ENCODE results near the gene RAB3D.
"Not testable (repeated sequence)": the region's sequence is repeated elsewhere in the genome, so short reads cannot be mapped to it uniquely, and the experiment has no call there.

RAB3D gene

DNA sequence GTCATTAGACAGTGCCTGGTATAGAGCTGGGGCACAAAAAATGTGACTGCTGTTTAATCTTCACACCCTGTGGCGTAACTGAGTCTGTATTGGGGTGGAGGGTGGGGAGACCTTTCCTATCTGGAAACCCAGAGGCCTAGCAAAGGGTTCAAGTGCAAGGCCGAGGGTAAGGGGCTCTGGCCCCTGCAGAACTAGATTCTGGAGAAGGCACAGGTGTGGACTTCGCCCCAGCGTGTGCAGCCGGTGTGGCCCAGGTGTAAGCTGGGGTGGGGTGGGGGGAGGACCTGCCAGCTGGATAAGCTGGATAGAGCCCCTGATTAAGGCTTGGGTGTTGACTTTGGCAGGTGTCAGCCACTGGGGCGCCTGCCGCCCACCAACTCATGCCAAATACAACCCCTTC is 1.3 kb downstream of the RAB3D start:
- Histone ChIP-seq H3K23ac (ENCODE audit: low read depth, low read length, poor library complexity) (no peak overlapping the region), H2BK15ac (ENCODE audit: low read length) (peak overlapping the region; percentile 6), H3K4me1 (ENCODE audit: control insufficient read depth in 2 of 2, insufficient read depth in 1 of 2, low read depth in 1 of 2, low read length in 2 of 2) (peaks cover 2 to 6% of the 10 kb centered on the region in 2 donors), H3K9me3 (replicated peaks in 1 of 2; ENCODE audit: control insufficient read depth in 2 of 2, insufficient read depth in 1 of 2, low read depth in 1 of 2, low read length in 2 of 2) (no peaks in the 10 kb centered on the region), H3K27ac (replicated peaks; ENCODE audit: low read length) (no peak overlapping the region), H4K8ac (ENCODE audit: low read depth, low read length) (no peak overlapping the region), H3K4ac (ENCODE audit: low read length) (no peak overlapping the region), H2AK5ac (ENCODE audit: low read depth, low read length) (no peak overlapping the region), H2BK5ac (ENCODE audit: low read length) (no peak overlapping the region), H3K14ac (ENCODE audit: low read length) (no peak overlapping the region), H2BK12ac (ENCODE audit: low read length) (no peak overlapping the region), H3K9ac (ENCODE audit: low read depth, low read length, poor library complexity) (no peak overlapping the region), H3K4me2 (ENCODE audit: insufficient read depth, low read length, poor library complexity, severe bottlenecking) (no peak overlapping the region), H3K27me3 (ENCODE audit: control insufficient read depth in 3 of 3, insufficient read depth in 3 of 3, low read depth in 1 of 3, low read length in 3 of 3) (peaks cover 0 to 7% (median 0%) of the 10 kb centered on the region in 3 experiments), H3K79me1 (ENCODE audit: low read depth, low read length) (no peaks in the 10 kb centered on the region), H2BK120ac (ENCODE audit: low read depth, low read length) (no peak overlapping the region), H4K91ac (ENCODE audit: low read depth, low read length, poor library complexity) (no peak overlapping the region), H2AFZ (ENCODE audit: low read length) (no peak overlapping the region), H3K4me3 (ENCODE audit: low read length in 2 of 2) (no peak overlapping the region), H3K36me3 (replicated peaks in 1 of 2; ENCODE audit: control insufficient read depth in 2 of 2, insufficient read depth in 2 of 2, low read length in 2 of 2) (peaks cover 6 to 16% of the 10 kb centered on the region in 2 donors), H3K18ac (ENCODE audit: low read length) (no peak overlapping the region)
- no peak for DNase-seq (ENCODE audit: low spot score)
- WGBS, 2 donors (ENCODE audit: extremely low coverage in 2 of 2, insufficient read length in 2 of 2, insufficient replicate concordance in 1 of 2) = no CpG with 5 or more reads among the region's 7 CpGs

- Histone ChIP-seq H3K79me1 (ENCODE audit: low read depth, low read length) (no peaks in the 10 kb centered on the region), H3K27ac (replicated peaks; ENCODE audit: low read length) (no peak overlapping the region), H3K4me2 (ENCODE audit: insufficient read depth, low read length, poor library complexity, severe bottlenecking) (no peak overlapping the region), H3K18ac (ENCODE audit: low read length) (no peak overlapping the region), H3K27me3 (ENCODE audit: control insufficient read depth in 3 of 3, insufficient read depth in 3 of 3, low read depth in 1 of 3, low read length in 3 of 3) (peaks cover 0 to 7% (median 0%) of the 10 kb centered on the region in 3 experiments), H3K4me1 (ENCODE audit: control insufficient read depth in 2 of 2, insufficient read depth in 1 of 2, low read depth in 1 of 2, low read length in 2 of 2) (peaks cover 2 to 6% of the 10 kb centered on the region in 2 donors), H3K9ac (ENCODE audit: low read depth, low read length, poor library complexity) (no peak overlapping the region), H2BK15ac (ENCODE audit: low read length) (no peak overlapping the region), H2BK5ac (ENCODE audit: low read length) (no peak overlapping the region), H3K9me3 (replicated peaks in 1 of 2; ENCODE audit: control insufficient read depth in 2 of 2, insufficient read depth in 1 of 2, low read depth in 1 of 2, low read length in 2 of 2) (no peaks in the 10 kb centered on the region), H4K8ac (ENCODE audit: low read depth, low read length) (no peak overlapping the region), H2AFZ (ENCODE audit: low read length) (no peak overlapping the region), H3K14ac (ENCODE audit: low read length) (no peak overlapping the region), H2AK5ac (ENCODE audit: low read depth, low read length) (no peak overlapping the region), H4K91ac (ENCODE audit: low read depth, low read length, poor library complexity) (no peak overlapping the region), H3K23ac (ENCODE audit: low read depth, low read length, poor library complexity) (no peak overlapping the region), H3K36me3 (replicated peaks in 1 of 2; ENCODE audit: control insufficient read depth in 2 of 2, insufficient read depth in 2 of 2, low read length in 2 of 2) (peaks cover 6 to 21% of the 10 kb centered on the region in 2 donors), H3K4me3 (ENCODE audit: low read length in 2 of 2) (no peak overlapping the region), H2BK12ac (ENCODE audit: low read length) (no peak overlapping the region), H3K4ac (ENCODE audit: low read length) (no peak overlapping the region), H2BK120ac (ENCODE audit: low read depth, low read length) (no peak overlapping the region)
- DNase-seq (ENCODE audit: low spot score) = no peak
- WGBS, 2 donors (ENCODE audit: extremely low coverage in 2 of 2, insufficient read length in 2 of 2, insufficient replicate concordance in 1 of 2) = no CpG with 5 or more reads among the region's 14 CpGs
Observed at GRCh38 chr19:11337080-11337479, 2.4 kb downstream of the RAB3D start.

DNA sequence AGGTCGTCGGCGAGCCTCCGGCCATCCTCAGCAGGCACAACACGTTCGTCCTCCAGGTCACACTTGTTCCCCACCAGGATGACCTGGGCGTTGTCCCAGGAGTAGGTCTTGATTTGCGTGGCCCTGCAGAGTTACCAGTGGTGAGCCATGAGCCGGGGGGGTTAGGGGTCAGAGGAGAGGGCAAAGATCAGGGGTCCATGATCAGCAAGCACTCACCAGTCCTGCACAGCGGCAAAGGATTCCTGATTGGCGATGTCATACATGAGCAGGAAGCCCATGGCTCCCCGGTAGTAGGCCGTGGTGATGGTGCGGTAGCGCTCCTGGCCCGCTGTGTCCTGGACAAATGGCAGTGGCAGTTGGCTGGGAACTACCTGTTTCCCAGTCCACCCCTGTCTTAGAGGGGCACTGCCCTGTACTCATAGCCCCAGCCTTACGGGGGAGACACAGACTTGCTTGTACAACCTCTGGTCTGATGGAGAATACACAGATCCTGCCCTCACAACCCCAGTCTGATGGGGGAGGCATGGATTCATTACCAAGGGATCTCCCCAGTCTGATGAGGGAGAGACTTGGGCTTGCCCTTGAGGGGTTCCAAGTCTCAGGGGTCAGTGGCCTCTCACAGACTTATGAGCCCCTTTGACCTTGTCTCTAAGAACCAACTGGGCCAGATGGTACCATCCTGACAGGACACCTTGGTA is 3.9 kb downstream of the RAB3D start:
- Histone ChIP-seq H2BK12ac (ENCODE audit: low read length) (peak overlapping the region; percentile 16), H2BK120ac (ENCODE audit: low read depth, low read length) (no peak overlapping the region), H3K4me2 (ENCODE audit: insufficient read depth, low read length, poor library complexity, severe bottlenecking) (no peak overlapping the region), H3K79me1 (ENCODE audit: low read depth, low read length) (no peaks in the 10 kb centered on the region), H2AFZ (ENCODE audit: low read length) (no peak overlapping the region), H2BK15ac (ENCODE audit: low read length) (peak overlapping the region; percentile 12), H3K27me3 (ENCODE audit: control insufficient read depth in 3 of 3, insufficient read depth in 3 of 3, low read depth in 1 of 3, low read length in 3 of 3) (peaks cover 0 to 7% (median 0%) of the 10 kb centered on the region in 3 experiments), H4K91ac (ENCODE audit: low read depth, low read length, poor library complexity) (no peak overlapping the region), H3K27ac (replicated peaks; ENCODE audit: low read length) (no peak overlapping the region), H3K18ac (ENCODE audit: low read length) (peak overlapping the region; percentile 64), H3K23ac (ENCODE audit: low read depth, low read length, poor library complexity) (peak overlapping the region; percentile 73), H3K4me1 (ENCODE audit: control insufficient read depth in 2 of 2, insufficient read depth in 1 of 2, low read depth in 1 of 2, low read length in 2 of 2) (peaks cover 2 to 6% of the 10 kb centered on the region in 2 donors), H2BK5ac (ENCODE audit: low read length) (no peak overlapping the region), H2AK5ac (ENCODE audit: low read depth, low read length) (no peak overlapping the region), H3K36me3 (replicated peaks in 1 of 2; ENCODE audit: control insufficient read depth in 2 of 2, insufficient read depth in 2 of 2, low read length in 2 of 2) (peaks cover 2 to 18% of the 10 kb centered on the region in 2 donors), H3K14ac (ENCODE audit: low read length) (peak overlapping the region; percentile 44), H3K9ac (ENCODE audit: low read depth, low read length, poor library complexity) (no peak overlapping the region), H3K4me3 (ENCODE audit: low read length in 2 of 2) (no peak overlapping the region), H3K9me3 (replicated peaks in 1 of 2; ENCODE audit: control insufficient read depth in 2 of 2, insufficient read depth in 1 of 2, low read depth in 1 of 2, low read length in 2 of 2) (no peaks in the 10 kb centered on the region), H3K4ac (ENCODE audit: low read length) (no peak overlapping the region), H4K8ac (ENCODE audit: low read depth, low read length) (no peak overlapping the region)
- WGBS, 2 donors (ENCODE audit: extremely low coverage in 2 of 2, insufficient read length in 2 of 2, insufficient replicate concordance in 1 of 2) = no CpG with 5 or more reads among the region's 17 CpGs
- DNase-seq (ENCODE audit: low spot score) = no peak

GRCh38 chr19:11333838-11334237 is 5.6 kb downstream of the RAB3D start:
- H3K4ac ChIP-seq (ENCODE audit: low read length); H3K9me3 ChIP-seq (replicated peaks in 1 of 2; ENCODE audit: control insufficient read depth in 2 of 2, insufficient read depth in 1 of 2, low read depth in 1 of 2, low read length in 2 of 2); H3K27me3 ChIP-seq (ENCODE audit: control insufficient read depth in 3 of 3, insufficient read depth in 3 of 3, low read depth in 1 of 3, low read length in 3 of 3); H3K14ac ChIP-seq (ENCODE audit: low read length); H3K4me2 ChIP-seq (ENCODE audit: insufficient read depth, low read length, poor library complexity, severe bottlenecking); H2BK5ac ChIP-seq (ENCODE audit: low read length); H3K23ac ChIP-seq (ENCODE audit: low read depth, low read length, poor library complexity); H3K4me3 ChIP-seq (ENCODE audit: low read length in 2 of 2); H2BK15ac ChIP-seq (ENCODE audit: low read length); H3K27ac ChIP-seq (replicated peaks; ENCODE audit: low read length); H2BK120ac ChIP-seq (ENCODE audit: low read depth, low read length); H2BK12ac ChIP-seq (ENCODE audit: low read length); H3K18ac ChIP-seq (ENCODE audit: low read length); H4K91ac ChIP-seq (ENCODE audit: low read depth, low read length, poor library complexity); H2AK5ac ChIP-seq (ENCODE audit: low read depth, low read length); H2AFZ ChIP-seq (ENCODE audit: low read length); H3K79me1 ChIP-seq (ENCODE audit: low read depth, low read length); H3K9ac ChIP-seq (ENCODE audit: low read depth, low read length, poor library complexity); H4K8ac ChIP-seq (ENCODE audit: low read depth, low read length); DNase-seq (ENCODE audit: low spot score); H3K4me1 ChIP-seq (ENCODE audit: control insufficient read depth in 2 of 2, insufficient read depth in 1 of 2, low read depth in 1 of 2, low read length in 2 of 2): not testable (repeated sequence)
- H3K36me3 ChIP-seq (replicated peaks in 1 of 2; ENCODE audit: control insufficient read depth in 2 of 2, insufficient read depth in 2 of 2, low read length in 2 of 2) = peaks cover 2 to 18% of the 10 kb centered on the region in 2 donors
- no CpG with 5 or more reads among the region's 9 CpGs for WGBS, 2 donors (ENCODE audit: extremely low coverage in 2 of 2, insufficient read length in 2 of 2, insufficient replicate concordance in 1 of 2)
